ENCODE data around the gene USP30. TPM values are rescaled to one million over a fixed set of nuclear protein-coding genes. Genes with fewer than 3 reads are reported as not detected.

The USP30 gene
- total and polyA plus RNA-seq, 9 of the 15 experiments (the other 6 are each of a cell fraction or from before 2014, with no cell fraction given): 1.4 to 15.2 (median 7.0) TPM

GRCh38 chr12:109052414-109053323 is at the start of gene USP30 (continued):
- TF ChIP-seq SLC30A9 (CRISPR knock-in tag; IDR thresholded peaks at IDR 0.05) (no peak), MEF2A (IDR thresholded peaks at IDR 0.05; ENCODE audit: control insufficient read depth, low read depth, low read length) (0 out of 2 replicates have a peak, but pooled peaks have one; percentile 54), JUN (IDR thresholded peaks at IDR 0.05; ENCODE audit: borderline replicate concordance, low read depth, low read length) (no peak), JUN (CRISPR knock-in tag; IDR thresholded peaks at IDR 0.05; ENCODE audit: borderline replicate concordance) (no peak), ZNF75A (CRISPR knock-in tag; IDR thresholded peaks at IDR 0.05) (no peak), LEF1 (IDR thresholded peaks at IDR 0.05) (0 out of 2 replicates have a peak, but pooled peaks have one; percentile 31), OTX1 (CRISPR knock-in tag; IDR thresholded peaks at IDR 0.05) (0 out of 2 replicates have a peak, but pooled peaks have one; percentile 3), MED1 (CRISPR knock-in tag; IDR thresholded peaks at IDR 0.05; ENCODE audit: borderline replicate concordance) (no peak), SMARCA5 (IDR thresholded peaks at IDR 0.05) (no peak), NEUROD1 (IDR thresholded peaks at IDR 0.05; ENCODE audit: borderline replicate concordance, low read depth, low read length, partially characterized antibody) (peak; percentile 87), ZNF77 (CRISPR knock-in tag; IDR thresholded peaks at IDR 0.05) (no peak), AFF1 (IDR thresholded peaks at IDR 0.05; ENCODE audit: low read depth in 1 of 2, partially characterized antibody in 2 of 2) (no peak), PHTF2 (CRISPR knock-in tag; IDR thresholded peaks at IDR 0.05) (no peak), HNRNPUL1 (IDR thresholded peaks at IDR 0.05; ENCODE audit: low read length) (no peak), BACH1 (tag; IDR thresholded peaks at IDR 0.05) (no peak), BRD4 (IDR thresholded peaks at IDR 0.05) (peak; percentile 57; the same call in 1 of the 2 replicates), RAD21 (CRISPR knock-in tag; conservative IDR thresholded peaks at IDR 0.05 in 1 of 2, IDR thresholded peaks at IDR 0.05 in 1 of 2) (no peak), STAT5A (IDR thresholded peaks at IDR 0.05; ENCODE audit: borderline replicate concordance, low read length) (0 out of 2 replicates have a peak, but pooled peaks have one; percentile 20), NFXL1 (CRISPR knock-in tag; IDR thresholded peaks at IDR 0.05) (no peak), HDAC1 (IDR thresholded peaks at IDR 0.05) (peak in 1 of 2 experiments; percentile 85; a peak in 2 of 4 replicates), NFE2L1 (tag; IDR thresholded peaks at IDR 0.05; ENCODE audit: borderline replicate concordance, low read depth) (no peak), TRIM24 (IDR thresholded peaks at IDR 0.05) (peak in 1 of 2 experiments; percentile 99; a peak in 2 of 4 replicates), ZNF699 (CRISPR knock-in tag; IDR thresholded peaks at IDR 0.05; ENCODE audit: insufficient replicate concordance) (no peak), PCBP1 (IDR thresholded peaks at IDR 0.05; ENCODE audit: low read depth, low read length, poor library complexity, severe bottlenecking) (peak; percentile 69), RFX5 (IDR thresholded peaks at IDR 0.05; ENCODE audit: low read depth, low read length) (peak; percentile 44; the same call in 1 of the 2 replicates), HIVEP1 (CRISPR knock-in tag; IDR thresholded peaks at IDR 0.05) (no peak)

All from K562 (cell line).